Heart left ventricle (tissue), 13 donors: ENCODE measurements around the gene CCSER2.
"Not testable (repeated sequence)": the region's sequence is repeated elsewhere in the genome, so short reads cannot be mapped to it uniquely, and the experiment has no call there.

ENCODE experiments used
- CTCF ChIP-seq, 12 donors: fragments of 200-600 bp; sonication (generic) in 4 of 12; IDR thresholded peaks; one replicate each; pipeline versions ENCODE4 v1.5.0 to v1.8.0; 2018 to 2022; ENCODE audit warnings: antibody characterized with exemption in 12 of 12, mild to moderate bottlenecking in 5 of 12
- POLR2A ChIP-seq, 2 donors: fragments of 450-650 bp; IDR thresholded peaks; one replicate each; pipeline ENCODE4 v1.6.1; 2017; ENCODE audit warnings: antibody characterized with exemption in 2 of 2, mild to moderate bottlenecking in 2 of 2, moderate library complexity in 2 of 2
- donor health status: ischemic (EF 13 %, LVEDD 7.1; RV severe dilation, severe dysfunction).
- donor health status: DM: no; HTN: yes; CAD: no.
- donor health status: DM: no; HTN: no; CAD: no.
- donor health status: ischemic (EF 25% LVEDD 6.9; RV normal size, moderate dysfunction).
- donor health status: ischemic (EF 25% LVEDD 5.7; RV mildly dilated, moderate dysfunction).
- donor health status: ischemic (EF 35%, LVEDD 5.7; RV mildly dilated, moderate dysfunction).
- donor health status: nonischemic (EF 11% LVEDD 7.7; RV severe dilation, severe dysfunction).
- donor health status: DM: yes; HTN: yes; CAD: no.
- donor health status: PGD.
- donor health status: ischemic (EF 29% LVEDD 5.4; RV normal size, mild dysfunction).
- donor health status: nonischemic (EF 23%, LVEDD 6.1; RV moderate dilation, normal function).

GRCh38 chr10:84326995-84327394 is 1.4 kb upstream of the CCSER2 start:
- not testable (repeated sequence) for TF ChIP-seq CTCF, POLR2A (IDR thresholded peaks at IDR 0.05)
